Coronary artery (tissue), 2 donors: ENCODE data around the gene C20orf96.

Experiments used
- DNase-seq: peaks from one replicate; pipeline ENCODE4 v3.0.0-alpha.2; 2017; ENCODE audit warnings: low spot score
- H3K27ac ChIP-seq, 2 donors: fragments of 200-600 bp; sonication (generic); one replicate each; pipeline ENCODE4 v1.5.1; 2016 to 2019
- H3K4me3 ChIP-seq: fragments of 200-600 bp; sonication (generic); 2 replicates; pipeline ENCODE4 v1.5.1; 2016; ENCODE audit warnings: mild to moderate bottlenecking, moderate library complexity
- TF ChIP-seq, protein P1 (sequence below): fragments of 200-600 bp; sonication (generic); IDR thresholded peaks from one replicate; pipeline ENCODE4 v1.5.1; 2019; ENCODE audit warnings: antibody characterized with exemption

Gene C20orf96

DNA sequence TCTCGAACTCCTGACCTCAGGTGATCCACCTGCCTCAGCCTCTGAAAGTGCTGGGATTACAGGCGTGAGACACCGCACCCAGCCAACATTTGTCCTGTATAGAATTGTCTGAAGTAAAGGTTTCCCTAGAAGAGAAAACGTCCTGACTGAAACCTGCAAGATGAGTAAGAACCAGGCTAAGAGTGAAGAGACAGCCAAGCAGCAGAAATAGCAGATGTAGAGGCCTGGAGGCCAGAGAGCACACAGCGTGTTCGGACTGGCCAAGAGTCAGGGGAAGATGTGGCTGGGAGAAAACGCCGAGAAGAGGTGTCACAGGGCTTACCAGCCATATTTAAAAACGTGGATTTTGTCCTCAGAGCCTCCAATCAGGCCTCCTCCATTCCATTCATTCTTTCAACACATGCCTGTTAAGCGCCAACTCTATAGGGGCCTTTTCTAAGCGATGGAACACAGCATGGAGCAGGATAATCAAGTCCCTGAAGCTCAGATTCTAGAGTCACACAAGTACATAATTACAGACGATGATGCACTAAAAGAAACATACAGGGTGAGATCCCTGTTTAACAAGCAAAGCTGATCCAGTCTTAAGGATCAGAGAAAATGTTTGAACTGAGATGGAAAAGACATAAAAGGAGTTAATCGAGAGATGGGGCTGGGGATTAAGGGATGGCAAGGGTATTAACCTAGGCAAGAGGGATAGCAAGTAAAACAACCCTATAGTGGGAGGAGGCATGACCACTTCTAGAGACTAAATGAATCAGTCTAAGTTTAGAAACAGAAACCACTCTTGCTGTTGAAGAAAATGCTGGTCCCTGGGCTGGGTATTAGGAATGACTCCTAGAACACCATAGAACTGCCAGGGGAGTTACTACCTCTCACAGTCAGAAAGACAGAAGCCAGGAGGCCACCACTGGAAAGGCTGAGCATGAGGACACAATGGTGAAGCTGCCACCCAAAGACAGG lies 11.6 kb upstream of the C20orf96 start:
- DNase-seq = no peak
- no peak overlapping the region for H3K27ac ChIP-seq

DNA sequence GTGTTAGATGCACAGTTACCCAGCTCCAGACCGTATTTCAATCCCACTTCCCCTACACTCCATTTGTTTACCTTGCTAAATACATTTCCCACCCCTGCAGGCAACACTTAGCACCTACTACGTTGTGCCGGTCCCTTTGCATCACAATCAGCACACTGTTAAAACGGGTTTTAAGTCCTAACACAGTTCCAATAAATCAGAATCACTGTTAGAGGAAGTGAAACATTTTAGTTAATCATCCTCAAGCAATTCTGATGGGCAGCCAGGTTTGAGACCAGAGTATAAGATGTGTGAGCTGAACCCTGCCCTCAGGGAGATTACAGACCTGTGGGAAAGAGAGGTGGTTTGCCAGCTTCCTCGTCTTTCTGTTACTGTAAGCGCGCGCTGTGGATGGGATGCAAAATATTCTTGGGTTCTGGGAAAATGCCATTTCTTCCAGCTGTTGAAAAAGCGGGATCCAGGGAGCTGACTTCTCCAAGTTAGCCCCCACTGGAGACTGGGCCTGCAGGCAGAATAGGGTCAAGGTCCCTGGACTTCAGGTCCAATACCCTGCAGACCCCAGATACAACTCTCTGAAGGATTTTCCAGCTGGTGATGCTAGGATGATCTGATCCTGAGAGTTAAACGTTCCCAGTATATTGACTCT lies 9.9 kb upstream of the C20orf96 start:
- H3K4me3 ChIP-seq = peak overlapping the region; percentile 89
- no peak for DNase-seq
- TF ChIP-seq, protein P1, sequence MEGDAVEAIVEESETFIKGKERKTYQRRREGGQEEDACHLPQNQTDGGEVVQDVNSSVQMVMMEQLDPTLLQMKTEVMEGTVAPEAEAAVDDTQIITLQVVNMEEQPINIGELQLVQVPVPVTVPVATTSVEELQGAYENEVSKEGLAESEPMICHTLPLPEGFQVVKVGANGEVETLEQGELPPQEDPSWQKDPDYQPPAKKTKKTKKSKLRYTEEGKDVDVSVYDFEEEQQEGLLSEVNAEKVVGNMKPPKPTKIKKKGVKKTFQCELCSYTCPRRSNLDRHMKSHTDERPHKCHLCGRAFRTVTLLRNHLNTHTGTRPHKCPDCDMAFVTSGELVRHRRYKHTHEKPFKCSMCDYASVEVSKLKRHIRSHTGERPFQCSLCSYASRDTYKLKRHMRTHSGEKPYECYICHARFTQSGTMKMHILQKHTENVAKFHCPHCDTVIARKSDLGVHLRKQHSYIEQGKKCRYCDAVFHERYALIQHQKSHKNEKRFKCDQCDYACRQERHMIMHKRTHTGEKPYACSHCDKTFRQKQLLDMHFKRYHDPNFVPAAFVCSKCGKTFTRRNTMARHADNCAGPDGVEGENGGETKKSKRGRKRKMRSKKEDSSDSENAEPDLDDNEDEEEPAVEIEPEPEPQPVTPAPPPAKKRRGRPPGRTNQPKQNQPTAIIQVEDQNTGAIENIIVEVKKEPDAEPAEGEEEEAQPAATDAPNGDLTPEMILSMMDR = no peak
- peak overlapping the region in 1 of 2 donors; percentile 8 for H3K27ac ChIP-seq

More for the DNA sequence above, 11.6 kb upstream of the C20orf96 start:
- TF ChIP-seq, protein P1 = no peak
- no peak overlapping the region for H3K4me3 ChIP-seq

DNA sequence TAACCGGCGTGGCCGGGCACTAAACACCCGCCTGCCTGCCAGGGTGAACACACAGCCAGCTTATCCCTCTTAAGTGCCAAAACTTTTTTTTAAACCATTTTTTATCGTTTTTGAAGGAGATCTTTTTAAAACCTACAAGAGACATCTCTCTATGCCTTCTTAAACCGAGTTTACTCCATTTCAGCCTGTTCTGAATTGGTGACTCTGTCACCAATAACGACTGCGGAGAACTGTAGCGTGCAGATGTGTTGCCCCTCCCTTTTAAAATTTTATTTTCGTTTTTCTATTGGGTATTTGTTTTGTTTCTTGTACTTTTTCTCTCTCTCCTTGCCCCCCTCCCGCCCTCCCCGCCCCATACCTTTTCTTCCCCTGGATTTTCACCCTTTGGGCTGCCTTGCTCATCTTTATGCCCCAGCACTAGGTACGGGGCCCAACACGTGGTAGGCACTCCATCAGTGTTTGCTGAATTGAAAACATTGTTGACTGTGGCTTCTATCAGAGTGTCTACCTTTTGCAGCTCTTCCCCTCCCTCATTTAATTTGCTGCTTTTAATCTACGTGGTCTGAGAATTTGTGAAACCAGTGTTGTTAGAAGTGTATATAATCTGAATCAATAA lies 8.3 kb upstream of the C20orf96 start:
- Histone ChIP-seq H3K4me3 (peak overlapping the region; percentile 89), H3K27ac (peak overlapping the region; percentile 87 to 95)
- DNase-seq = no peak
- TF ChIP-seq, protein P1 = no peak

DNA sequence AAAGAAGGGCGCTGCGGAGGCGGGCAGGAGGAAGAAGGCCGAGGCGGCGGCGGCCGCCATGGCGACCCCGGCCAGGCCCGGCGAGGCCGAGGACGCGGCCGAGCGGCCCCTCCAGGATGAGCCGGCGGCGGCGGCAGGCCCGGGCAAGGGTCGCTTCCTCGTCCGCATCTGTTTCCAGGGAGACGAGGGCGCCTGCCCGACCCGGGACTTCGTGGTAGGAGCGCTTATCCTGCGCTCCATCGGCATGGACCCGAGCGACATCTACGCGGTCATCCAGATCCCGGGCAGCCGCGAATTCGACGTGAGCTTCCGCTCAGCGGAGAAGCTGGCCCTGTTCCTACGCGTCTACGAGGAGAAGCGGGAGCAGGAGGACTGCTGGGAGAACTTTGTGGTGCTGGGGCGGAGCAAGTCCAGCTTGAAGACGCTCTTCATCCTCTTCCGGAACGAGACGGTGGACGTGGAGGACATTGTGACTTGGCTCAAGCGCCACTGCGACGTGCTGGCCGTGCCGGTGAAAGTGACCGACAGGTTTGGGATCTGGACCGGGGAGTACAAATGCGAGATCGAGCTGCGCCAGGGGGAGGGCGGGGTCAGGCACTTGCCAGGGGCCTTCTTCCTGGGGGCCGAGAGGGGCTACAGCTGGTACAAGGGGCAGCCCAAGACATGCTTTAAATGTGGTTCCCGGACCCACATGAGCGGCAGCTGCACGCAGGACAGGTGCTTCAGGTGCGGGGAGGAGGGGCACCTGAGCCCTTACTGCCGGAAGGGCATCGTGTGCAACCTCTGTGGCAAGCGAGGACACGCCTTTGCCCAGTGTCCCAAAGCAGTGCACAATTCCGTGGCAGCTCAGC lies 7.6 kb upstream of the C20orf96 start:
- peak overlapping the region; percentile 87 to 95 for H3K27ac ChIP-seq
- DNase-seq = peak; percentile 80
- H3K4me3 ChIP-seq = peak overlapping the region; percentile 89
- TF ChIP-seq, protein P1 = no peak

DNA sequence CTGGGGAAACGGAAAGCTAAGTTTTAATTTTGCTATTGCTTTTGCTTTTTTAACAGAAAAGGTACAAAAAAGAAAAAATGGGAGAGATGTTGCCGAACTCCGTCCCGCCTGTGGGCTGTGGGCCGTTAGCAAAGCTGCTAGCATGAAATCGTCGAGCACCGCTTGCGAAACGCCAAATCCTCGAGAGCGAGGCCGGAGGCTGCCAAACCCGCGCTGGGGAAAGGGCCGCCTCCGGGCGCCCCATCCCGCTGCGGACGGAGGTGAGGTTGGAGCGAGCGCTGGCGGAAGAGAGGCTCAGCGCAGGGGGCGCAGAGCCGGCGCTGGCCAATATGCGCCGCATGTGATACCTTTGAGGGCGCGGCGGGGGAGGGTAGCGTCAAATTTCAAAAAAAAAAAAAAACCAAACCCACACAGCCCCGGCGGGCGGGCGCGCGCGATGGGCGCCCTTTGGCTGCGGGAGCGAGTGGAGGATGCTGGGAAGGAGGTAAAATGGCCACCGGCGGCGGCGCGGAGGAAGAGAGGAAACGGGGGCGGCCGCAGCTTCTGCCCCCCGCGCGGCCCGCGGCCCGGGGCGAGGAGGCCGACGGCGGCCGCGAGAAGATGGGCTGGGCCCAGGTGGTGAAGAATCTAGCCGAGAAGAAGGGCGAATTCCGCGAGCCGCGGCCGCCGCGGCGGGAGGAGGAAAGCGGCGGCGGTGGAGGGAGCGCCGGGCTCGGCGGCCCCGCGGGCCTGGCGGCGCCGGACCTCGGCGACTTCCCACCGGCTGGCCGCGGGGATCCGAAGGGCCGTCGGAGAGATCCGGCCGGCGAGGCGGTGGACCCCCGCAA lies 6.8 kb upstream of the C20orf96 start, which contains the start of gene ZCCHC3:
Gene ZCCHC3, plus strand, starts transcription at position 473 of the 827 bp plus-strand sequence. Its CDS starts 17 bp downstream, at position 490.
- TF ChIP-seq, protein P1 = no peak
- DNase-seq = peak; percentile 93

More for the DNA sequence above, 6.8 kb upstream of the C20orf96 start, which contains the start of gene ZCCHC3:
- Histone ChIP-seq H3K27ac (peak within 1 kb of the TSS; percentile 87 to 95), H3K4me3 (peak within 1 kb of the TSS; percentile 89)
